Ramos (cell line): ENCODE data around the gene HMGCLL1.

Experiments
- in situ Hi-C: fragments of 300-500 bp; cut with MboI; formaldehyde crosslinking; loops from one replicate; pipeline ENCODE4 v1.14.3; 2022; ENCODE audit warnings: low sequenced_read_pairs; ENCODE audit not compliant: unreplicated experiment

Gene HMGCLL1

DNA sequence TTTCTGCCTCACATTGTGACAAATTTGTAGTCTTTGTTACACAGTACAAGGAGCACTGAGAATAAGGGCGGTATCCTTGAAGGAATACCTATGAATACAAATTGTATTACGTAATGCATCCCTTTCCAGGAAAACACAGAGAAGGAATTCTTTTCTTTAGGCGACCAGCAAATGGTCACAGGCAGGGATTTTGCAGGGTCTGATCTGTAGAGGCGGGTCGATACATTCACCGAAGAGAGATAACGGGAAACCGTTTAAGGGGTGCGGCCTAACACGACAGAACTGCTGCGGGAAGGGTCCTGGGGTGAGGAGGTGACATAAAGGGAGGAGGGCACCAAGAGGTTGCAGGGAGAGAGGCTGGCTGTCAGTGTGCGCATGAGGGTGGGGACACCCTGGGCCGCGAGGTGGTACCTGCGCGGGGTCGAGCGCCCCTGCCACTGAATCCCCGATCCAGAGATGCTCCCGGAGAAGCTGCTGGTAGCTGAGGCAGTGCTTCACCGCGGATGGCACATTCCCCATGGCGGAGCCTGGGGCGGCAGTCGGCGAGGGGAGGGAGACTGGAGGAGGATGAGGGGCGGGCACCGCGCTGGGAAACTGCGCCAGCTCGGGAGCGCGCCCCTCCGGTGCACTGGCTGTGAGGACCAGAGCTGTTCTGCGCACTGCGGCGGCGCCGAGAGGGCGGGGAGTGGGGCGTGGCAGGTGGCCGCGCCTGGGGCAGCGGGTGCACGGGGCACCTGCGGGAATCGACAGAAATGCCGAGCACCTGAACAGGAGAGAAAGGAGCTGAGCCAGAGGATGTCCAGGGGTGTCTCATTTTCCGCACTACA, at the start of gene HMGCLL1:
TSS of gene HMGCLL1 (minus strand) at position 656 of the 827 bp plus-strand sequence. CDS start at position 519, 137 bp downstream.
- in situ Hi-C loops = no loop called here

DNA sequence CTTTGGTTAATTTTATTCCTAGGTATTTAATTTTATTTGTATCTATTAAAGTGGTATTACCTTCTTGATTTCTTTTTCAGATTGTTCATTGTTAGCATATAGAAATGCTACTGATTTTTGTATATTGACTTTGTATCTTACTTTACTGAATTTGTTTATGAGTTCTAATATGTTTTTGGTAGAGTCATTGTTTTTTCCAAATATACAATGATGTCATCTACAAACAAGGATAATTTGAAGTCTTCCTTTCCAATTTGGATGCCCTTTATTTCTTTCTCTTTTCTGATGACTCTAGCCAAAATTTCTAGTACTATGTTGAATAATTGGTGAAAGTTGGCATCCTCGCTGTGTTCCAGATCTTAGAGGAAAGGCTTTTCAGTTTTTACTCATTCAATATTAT, 43.0 kb upstream of the HMGCLL1 start:
- in situ Hi-C loops = no loop called here

DNA sequence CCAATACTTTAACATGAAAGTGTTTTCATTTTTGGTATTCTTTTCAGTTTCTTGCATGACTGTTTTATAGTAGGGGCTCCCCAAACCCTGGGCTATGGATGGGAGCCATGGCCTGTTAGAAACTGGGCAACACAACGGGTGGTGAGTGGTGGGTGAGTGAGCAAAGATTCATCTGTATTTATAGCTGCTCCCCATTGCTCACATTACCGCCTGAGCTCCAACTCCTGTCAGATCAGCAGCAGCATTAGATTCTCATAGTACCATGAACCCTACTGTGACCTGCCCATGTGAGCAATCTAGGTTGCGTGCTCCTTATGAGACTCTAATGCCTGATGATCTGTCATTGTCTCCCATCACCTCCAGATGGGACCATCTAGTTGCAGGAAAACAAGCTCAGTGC, 42.3 kb upstream of the HMGCLL1 start:
- in situ Hi-C loops = no loop called here

DNA sequence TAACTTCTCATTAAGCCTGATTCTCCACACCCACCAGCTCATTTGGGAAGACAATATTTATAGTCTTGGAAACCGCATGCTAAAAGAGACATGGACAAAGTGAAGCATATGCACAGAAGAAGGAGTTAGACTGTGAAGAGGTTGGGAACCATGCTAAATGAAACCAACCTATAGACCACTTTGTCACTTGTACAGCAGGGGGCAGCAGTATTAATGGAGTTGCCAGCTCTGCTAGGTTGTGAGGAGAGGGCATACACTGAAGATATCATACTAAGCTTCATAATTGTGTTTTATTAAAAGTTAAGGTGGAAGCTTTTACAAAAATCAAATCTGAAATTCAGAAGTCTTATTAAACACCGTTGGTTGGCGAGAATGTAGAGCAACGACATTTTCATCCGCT, 38.3 kb upstream of the HMGCLL1 start:
- in situ Hi-C loops = no loop called here

DNA sequence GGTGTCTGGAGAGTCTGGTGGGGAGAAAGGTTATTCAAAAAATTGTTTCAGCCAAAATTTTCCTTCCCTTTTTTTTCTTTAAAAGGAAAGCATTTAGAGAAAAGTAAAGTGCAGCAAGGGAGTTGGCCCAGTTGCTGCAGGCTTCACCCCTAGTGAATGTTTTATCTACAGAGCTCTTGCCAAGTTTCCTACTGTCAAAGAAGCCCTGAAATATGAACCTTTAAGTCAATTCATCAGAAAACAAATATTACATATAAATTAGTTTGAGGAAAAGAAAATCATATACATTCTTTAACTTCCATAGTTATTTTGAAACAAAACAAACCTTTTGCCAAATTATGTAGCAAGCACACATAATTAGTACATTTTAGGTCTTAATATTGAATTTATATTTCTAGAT, 25.0 kb upstream of the HMGCLL1 start:
- in situ Hi-C loops = no loop called here

DNA sequence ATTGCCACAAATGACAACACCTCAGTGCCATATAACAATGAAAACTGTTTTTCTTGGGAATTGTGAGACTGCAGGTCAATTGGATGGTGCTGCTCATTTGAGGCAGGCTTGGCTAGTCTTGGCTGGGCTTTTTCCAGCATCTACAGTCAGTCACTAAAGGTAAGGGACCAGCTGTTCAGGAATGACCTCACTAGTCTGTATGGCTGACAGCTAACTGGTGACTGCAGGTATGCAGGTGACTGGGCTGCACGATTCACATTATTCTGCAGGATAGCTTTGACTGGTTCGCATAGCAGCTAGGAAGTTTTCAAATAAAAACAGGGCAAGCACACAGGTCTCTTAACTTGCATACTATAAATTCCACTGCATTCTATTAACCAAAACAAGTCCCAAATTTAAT, 22.1 kb upstream of the HMGCLL1 start:
- in situ Hi-C loops = no loop called here

DNA sequence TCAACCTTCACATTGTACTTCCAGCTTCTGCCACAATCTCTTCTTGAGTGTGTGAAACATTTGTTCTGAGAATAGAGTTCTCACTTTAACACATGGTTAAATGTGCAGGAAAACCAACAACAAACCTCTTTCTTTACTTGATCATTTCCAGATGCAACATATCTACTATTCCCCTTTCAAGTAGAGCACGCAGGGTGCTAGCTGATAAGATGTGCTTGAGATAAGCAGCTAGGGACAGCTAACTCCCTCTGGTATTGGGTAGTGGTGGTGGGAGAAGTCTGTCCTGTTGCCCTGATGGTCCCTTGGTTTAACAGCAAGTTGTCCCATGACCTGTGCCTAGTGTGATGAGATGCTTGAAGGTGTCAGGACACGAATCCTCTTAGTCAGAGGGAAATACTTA, 15.4 kb upstream of the HMGCLL1 start:
- in situ Hi-C loops = no loop called here

DNA sequence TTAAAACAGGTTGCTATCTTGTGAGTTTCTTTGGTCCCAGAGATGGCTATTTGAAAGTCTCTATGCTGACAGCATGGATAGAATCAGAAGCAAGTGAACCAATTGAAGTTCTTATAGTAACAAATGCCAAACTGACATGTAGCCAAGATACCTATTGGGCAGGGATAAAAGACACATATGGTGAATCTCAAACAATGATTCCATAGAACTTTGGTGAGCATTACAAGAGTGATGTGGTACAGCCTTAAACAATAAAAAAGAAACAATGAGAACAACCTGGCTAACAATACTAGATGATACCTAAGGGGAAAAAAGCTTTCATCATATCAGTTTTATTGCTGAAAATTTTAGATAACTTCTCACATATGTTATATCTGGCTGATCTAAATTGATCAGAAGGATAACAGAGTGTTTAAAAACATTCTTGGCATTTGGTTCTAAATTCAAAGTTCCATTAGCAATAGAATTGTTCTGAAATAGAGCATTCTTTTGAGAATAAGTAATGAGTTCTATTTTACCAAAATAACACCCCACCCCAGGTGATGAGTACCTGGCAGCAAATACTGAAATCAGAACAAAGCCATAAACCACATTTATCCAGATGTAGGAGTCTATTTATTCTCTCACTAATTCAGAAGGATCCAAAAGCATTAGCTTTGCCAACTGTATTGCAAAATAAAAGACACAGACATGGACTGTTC, 5.8 kb upstream of the HMGCLL1 start:
- in situ Hi-C loops = no loop called here

DNA sequence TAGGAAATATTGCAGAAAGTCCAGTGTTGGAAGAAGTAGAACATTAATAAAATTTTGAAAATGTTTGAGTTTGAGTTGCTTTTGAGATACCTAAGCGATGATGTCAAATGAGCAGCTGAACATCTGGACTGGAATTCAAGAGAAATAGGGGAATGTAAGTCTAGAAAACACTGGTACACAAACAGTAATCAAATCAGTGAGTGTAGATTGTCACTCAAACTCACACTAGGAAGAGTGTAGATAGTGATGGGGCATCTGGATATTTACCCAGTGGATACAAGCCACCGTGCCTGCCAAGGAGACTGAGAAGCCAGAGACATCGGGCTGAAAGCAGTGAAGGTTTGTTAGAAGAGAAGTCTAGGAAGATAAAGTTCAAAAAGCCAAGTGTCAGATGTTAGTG, 2.2 kb downstream of the HMGCLL1 start:
- in situ Hi-C loops = no loop called here

DNA sequence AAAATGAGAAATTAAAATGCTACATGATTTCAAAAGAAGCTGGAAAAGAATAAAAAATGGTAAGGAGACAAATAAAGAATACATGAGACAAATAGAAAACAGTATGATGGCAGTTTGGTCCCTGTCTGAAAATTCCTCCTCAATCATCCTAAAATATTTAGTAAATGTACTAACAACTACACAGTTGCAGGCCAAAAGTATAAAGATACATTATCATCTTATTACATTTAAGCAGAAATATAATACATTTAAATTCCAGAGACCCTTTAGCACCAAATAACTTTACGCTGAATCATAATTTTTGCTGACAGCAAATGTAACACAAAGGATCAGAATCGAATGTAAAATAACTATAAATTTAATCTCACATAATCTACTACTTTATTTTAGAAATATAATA, 4.4 kb downstream of the HMGCLL1 start:
- in situ Hi-C loops = no loop called here

DNA sequence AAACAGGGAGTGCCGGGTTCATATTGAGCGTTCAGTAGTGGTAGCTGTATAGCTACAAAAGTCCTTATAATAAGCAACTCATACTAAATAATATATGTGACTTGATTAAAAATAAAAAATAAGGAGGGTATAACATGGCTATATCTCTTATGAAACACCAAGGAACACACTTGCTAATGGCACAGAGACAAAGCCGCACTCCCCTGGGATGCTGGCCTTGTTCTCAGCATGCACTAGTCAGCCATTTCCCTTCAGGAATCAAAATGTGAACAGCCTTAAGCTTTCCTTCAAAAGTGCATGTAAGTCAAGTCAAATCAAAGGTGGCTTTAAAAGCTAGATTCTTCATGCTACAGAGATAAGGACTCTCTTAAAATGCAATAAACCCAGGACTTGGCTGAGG, 9.4 kb downstream of the HMGCLL1 start:
- in situ Hi-C loops = no loop called here

DNA sequence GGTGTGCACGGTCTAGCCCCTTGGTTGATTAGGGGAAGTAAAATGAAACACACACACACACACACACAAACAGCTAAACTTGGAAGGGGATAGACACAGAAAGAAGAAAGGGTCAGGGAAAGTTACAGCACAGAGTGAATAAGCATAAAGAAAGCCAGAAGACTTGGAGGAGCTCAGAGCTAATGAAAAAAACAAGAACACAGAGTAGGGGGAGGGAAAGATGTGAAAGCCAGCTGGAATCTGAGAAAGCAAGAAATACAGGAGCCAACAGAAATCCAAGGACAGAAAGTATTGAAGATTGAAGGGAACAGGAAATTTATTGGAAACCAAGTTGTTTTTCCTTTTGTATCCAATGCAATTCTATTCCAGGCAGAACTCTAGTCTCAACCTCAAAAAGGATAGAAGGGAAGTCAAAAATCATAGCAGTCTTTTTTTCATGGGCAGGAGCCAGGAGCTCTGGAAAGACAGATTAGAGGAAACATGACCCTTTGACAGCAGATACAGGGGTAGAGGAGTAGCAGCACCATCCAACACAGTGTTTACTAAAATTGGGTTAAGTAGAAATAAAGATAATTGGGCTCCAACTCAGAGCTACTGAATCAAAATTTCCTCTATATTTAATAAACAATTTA, 10.1 kb downstream of the HMGCLL1 start:
- in situ Hi-C loops = no loop called here

DNA sequence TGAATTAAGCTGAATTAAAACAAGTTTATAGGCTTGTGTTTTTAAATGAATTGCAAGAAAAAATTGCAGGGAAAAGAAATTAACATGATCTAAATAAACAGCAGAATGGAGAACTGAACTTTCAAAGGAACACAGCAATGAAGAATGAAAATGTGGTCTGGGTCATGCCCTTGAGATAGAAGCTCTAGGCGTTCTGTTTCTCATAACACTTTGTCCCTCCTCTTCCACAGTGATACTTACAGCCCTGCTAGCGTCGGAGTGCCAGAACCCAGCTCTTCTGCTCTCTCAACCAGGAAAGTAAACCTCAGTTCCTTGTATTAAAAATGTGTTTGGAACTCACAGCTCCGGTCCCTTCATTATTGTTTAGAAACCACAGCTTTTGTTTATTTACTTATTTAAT, 11.4 kb downstream of the HMGCLL1 start:
- in situ Hi-C loops = no loop called here

DNA sequence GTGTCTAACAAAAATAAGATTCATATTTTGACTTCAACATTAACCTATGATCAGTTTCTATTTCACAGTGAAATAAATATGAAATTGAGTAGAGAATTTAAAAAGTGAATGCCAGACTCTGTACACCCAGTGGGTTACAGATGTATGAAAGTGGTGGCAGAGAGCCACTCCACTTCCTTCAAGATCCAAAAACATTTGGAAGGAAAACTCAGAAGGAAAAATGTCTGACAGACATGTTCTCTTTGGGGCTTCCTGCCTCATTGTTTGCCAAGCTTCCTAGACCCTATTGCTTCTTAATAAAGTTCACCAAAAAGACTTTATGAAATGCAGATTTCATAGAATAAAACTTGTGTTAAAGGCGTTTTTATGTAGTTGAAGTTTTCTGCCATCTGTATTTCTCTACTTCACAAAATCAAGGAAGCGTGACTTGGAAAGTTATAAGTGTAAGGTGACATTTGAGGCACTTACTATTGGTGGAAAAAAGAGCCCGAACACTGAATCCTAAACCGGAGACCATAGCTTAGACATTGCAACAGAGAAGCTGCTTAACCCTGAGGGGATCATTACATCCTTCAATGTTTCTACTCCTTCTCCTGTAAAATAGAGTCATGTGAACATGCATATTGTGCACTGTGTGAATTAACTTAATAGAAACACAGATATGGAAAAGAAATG, 12.8 kb downstream of the HMGCLL1 start:
- in situ Hi-C loops = no loop called here

DNA sequence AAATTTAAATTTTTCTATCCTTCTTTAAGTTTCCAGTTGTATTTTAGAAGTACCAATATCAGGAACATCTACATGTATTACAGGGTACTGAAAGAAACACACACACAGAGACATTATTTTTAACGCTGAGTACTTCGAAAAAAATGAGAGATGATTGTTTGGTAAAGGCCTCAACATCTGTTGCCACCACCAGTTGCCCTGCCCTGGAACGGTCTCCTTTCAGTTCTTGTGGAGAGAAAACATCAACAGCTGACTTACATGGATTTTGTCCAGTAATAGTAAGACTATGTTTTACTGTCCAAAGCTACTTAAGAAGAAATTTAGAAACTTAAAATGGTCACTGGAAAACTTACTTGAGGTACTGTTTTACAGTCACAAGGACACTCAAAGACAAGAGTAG, 16.7 kb downstream of the HMGCLL1 start:
- in situ Hi-C loops = no loop called here

DNA sequence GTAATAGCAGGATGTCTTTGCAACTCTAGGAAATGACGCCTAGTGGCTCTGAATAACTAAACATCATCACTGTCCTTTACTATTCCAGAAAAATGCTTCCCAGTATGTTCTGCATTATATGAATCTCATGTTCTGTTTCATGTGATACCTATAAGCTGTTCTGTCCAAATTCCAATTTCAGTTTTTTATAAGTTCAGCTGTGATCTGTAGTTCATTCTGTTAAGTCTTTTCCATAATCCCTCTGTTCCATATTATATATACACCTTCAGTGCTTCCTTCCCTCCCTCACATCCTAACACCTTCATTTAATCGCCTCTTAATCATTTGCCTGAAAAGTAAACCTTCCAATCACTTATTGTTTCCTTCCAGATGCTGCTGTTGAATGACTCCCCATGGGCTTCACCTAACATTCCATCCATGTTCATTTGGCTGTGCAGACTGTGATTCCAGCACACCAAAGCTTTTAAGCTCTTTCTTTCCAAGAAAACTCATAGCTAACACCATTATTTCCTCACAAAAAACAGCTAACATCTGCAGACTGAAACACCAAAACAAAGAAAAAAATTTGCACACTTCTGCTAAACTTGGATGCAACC, 18.6 kb downstream of the HMGCLL1 start:
- in situ Hi-C loops = no loop called here

DNA sequence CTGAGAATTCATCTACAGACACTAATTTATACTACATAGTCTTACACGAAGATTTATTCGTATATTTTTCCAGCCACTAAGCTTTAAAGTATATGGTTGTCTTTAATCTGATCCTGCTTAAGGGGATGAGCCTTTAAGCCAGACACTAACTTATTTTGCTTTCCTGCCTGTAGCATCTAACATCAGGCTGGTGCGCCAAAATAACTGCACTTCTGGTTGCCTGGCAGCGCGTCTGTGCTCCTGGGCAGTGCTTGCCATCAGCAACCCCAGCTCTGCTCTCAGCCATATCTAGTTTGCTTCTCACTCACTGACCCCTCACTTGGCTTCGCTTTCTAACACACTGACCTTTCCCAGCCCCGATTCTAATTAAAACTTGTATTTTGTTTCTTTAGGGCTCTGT, 21.8 kb downstream of the HMGCLL1 start:
- in situ Hi-C loops = no loop called here

DNA sequence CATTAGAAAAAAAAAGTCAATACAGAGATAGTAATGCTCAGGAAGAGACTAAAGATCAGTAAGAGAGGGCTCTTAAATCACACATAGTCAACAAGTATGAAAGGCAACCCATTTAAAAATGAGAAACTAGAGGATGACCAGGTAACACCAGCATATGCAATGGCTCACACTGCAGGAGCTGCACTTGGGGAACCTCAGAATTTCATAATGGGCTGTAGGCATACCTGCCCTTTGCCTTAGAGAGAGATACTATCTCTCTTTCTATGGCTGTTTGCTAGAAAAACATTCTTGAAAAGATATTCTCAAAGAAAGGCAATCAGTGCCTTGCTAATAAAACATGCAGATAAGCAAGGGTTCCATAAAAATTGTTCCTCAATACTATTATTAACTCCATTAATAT, 33.2 kb downstream of the HMGCLL1 start:
- in situ Hi-C loops = no loop called here

DNA sequence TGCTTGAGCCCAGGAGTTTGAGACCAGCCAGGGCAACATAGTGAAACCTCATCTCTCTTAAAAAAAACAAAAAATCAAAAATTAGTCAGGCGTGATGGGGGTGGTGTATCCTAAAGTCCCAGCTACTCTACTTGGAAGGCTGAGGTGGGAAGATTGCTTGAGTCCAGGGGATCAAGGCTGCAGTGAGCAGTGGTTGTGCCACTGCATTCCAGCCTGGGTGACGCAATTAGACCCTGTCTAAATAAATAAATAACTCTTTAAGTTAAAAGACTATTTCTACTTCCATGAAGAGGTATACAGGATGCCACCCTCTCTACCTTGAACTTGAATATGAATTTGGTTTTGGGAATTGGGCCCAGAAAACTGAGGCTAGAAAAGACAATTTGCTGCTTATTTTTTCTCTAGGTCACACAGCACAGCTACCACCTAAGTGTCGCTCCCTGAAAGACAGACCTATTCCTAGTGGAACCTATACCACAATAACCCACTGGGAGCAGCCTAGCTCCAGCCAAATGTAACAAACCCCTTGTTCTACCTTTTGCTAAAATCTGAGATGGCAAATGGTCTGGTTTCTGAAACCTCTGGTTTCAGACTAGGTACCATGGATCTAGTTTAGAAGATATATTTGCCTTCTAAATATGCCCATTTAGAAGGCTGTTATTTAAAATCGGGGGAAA, 35.2 kb downstream of the HMGCLL1 start:
- in situ Hi-C loops = no loop called here

DNA sequence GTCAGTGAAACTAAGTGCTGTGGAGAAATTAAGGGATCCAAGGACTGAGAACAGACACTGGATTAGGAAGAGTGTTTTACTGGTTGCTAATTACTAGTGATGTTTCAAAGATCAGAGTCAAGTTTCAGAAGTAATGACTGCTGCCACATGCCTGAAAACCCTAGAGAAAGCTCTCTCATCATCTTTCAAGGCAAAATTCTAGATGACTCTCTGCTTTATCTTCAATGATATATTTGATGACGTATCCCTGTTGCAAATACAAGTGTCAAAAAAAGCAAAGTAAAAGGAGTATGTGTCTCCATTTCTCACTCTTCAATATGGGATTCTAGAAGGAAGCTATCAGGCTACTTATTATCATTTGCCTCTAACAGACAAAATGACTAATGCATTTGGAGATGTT, 38.0 kb downstream of the HMGCLL1 start:
- in situ Hi-C loops = no loop called here
